Fibroblast of mammary gland (primary cell): ENCODE measurements around the gene SORCS2.

Source experiments
- DNase-seq: peaks from one replicate; pipeline ENCODE4 v3.0.0-alpha.2; 2010; ENCODE audit warnings: low read depth
- H3K4me3 ChIP-seq: 2 replicates; pipeline ENCODE4 v1.5.1; 2011; ENCODE audit warnings: low read depth, mild to moderate bottlenecking, low read length, moderate library complexity; ENCODE audit not compliant: control insufficient read depth
- TF ChIP-seq, protein P1 (sequence below): conservative IDR thresholded peaks from 2 replicates; pipeline ENCODE4 v1.5.1; 2011; ENCODE audit warnings: low read depth, low read length, inconsistent platforms; ENCODE audit not compliant: control insufficient read depth, insufficient read depth

The SORCS2 gene

GRCh38 chr4:7398104-7398423, 205.7 kb downstream of the SORCS2 start:
- peak; percentile 18 for DNase-seq
- TF ChIP-seq, protein P1, sequence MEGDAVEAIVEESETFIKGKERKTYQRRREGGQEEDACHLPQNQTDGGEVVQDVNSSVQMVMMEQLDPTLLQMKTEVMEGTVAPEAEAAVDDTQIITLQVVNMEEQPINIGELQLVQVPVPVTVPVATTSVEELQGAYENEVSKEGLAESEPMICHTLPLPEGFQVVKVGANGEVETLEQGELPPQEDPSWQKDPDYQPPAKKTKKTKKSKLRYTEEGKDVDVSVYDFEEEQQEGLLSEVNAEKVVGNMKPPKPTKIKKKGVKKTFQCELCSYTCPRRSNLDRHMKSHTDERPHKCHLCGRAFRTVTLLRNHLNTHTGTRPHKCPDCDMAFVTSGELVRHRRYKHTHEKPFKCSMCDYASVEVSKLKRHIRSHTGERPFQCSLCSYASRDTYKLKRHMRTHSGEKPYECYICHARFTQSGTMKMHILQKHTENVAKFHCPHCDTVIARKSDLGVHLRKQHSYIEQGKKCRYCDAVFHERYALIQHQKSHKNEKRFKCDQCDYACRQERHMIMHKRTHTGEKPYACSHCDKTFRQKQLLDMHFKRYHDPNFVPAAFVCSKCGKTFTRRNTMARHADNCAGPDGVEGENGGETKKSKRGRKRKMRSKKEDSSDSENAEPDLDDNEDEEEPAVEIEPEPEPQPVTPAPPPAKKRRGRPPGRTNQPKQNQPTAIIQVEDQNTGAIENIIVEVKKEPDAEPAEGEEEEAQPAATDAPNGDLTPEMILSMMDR, result no peak
- no peak overlapping the region for H3K4me3 ChIP-seq

DNA sequence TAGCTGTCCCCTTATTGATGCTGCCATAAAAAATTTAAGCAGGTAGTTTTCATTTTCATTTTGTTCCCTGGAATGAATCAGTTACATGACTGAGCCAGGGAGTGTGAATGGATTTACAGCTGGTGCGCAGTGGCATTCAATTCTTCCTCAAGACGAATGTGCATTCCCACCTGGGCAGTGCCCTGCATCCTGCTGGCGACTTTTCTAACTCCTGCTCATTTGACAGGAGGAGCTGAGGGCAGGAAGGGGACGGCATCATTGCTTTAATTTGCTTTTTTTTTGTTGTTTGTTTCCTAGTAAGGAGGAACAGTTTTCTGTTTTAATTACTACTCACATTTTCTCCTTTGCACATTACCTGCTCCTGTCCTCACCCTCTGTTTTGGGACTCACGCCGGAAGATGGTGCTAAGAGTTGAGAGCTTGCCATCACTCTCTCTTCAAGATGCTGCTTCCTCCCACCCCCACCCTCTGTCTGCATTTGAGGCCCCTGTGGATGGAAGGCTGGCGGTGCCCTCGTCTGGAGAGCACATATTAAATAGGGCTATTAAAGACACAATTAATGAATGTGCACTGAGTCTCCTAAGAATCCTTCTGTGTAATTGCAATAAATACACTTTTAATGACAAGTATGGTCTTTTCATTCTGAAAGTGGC, 206.6 kb downstream of the SORCS2 start:
- H3K4me3 ChIP-seq, result no peak overlapping the region
- no peak for DNase-seq

DNA sequence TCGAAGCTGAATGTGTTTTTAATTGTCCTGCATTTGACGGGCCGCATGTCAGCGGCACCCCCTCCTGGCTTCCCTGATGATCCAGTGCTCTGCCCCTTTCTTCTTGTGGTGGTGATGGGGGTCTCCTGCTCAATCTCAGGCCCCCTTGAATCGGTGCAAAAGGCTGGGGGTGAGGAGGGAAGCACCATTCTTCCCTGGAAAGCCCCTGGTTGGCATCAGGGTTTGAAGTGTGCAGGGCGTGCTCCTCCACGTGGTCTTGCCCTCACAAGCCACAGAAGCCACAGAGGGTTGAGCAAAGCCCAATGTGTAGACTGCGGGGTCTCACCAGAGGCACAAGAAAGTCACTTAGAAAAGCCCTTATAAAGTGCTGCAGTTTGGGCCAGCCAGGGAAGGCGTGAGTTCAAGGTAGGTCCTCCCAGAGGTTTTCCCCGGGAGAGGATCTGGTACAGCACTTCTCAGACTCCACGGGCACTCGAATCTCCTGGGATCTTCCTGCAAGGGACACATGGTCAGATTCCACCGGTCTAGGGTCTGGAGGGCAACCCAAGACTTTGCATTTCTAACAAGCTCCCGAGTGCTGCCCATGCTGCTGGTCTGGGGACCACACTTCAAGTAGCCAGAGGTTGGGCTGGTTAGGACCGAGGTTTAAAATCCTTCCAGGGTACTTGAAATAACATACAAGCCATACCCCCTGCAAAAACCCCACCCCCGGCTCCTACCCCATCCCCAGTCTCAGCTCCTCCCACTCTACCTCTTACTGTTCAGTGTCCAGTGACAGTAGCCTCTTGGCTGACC, 207.3 kb downstream of the SORCS2 start:
- TF ChIP-seq, protein P1, result no peak
- DNase-seq, result no peak
- H3K4me3 ChIP-seq, result no peak overlapping the region

More for the DNA sequence above, 206.6 kb downstream of the SORCS2 start:
- TF ChIP-seq, protein P1, result no peak

- H3K4me3 ChIP-seq, result no peak overlapping the region
- TF ChIP-seq, protein P1, result no peak
- no peak for DNase-seq
Observed at GRCh38 chr4:7400671-7401298, 208.4 kb downstream of the SORCS2 start.

- TF ChIP-seq, protein P1, result no peak
- no peak for DNase-seq
- H3K4me3 ChIP-seq, result no peak overlapping the region
Observed at GRCh38 chr4:7402526-7402925, 210.2 kb downstream of the SORCS2 start.

DNA sequence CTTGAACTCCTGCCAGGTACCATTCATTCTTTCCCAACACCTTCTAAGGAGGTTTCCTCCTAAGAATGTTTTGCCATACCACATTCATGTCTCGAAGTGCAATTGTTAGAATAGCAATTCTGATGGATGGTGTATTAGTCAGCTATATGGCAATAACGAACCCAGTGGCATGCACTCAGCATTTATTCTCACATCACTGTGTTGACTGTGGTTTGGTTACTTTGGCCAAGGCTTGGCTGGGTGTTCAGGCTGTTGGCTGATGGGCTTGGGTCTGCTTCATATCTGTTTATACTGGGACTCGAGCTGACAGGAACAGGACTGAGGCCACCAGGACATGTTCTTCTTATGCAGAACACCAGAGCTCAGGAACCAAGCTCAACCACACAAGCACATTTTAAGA, 210.7 kb downstream of the SORCS2 start:
- H3K4me3 ChIP-seq, result no peak overlapping the region
- peak; percentile 3 for DNase-seq
- TF ChIP-seq, protein P1, result no peak
